Glutamatergic neuron (in vitro differentiated cells): ENCODE measurements around the gene L1TD1. TPM values are rescaled to one million over a fixed set of nuclear protein-coding genes. Genes with fewer than 3 reads are reported as not detected.

Experiments used
- DNase-seq: peaks from one replicate; pipeline ENCODE4 v3.0.0; 2022
- H3K27ac Mint-ChIP-seq: one replicate; pipeline ENCODE4 v1.8.0; 2020; ENCODE audit warnings: mild to moderate bottlenecking, mixed read lengths, inconsistent platforms; ENCODE audit not compliant: unreplicated experiment
- H3K27me3 Mint-ChIP-seq: one replicate; pipeline ENCODE4 v1.8.0; 2020; ENCODE audit warnings: mild to moderate bottlenecking, moderate library complexity, mixed read lengths, inconsistent platforms; ENCODE audit not compliant: unreplicated experiment
- H3K36me3 Mint-ChIP-seq: one replicate; pipeline ENCODE4 v1.8.0; 2020; ENCODE audit warnings: mild to moderate bottlenecking, mixed read lengths, inconsistent platforms; ENCODE audit not compliant: unreplicated experiment
- H3K4me1 Mint-ChIP-seq: one replicate; pipeline ENCODE4 v1.8.0; 2020; ENCODE audit warnings: mild to moderate bottlenecking, low read depth, mixed read lengths, inconsistent platforms; ENCODE audit not compliant: unreplicated experiment
- H3K4me3 Mint-ChIP-seq: one replicate; pipeline ENCODE4 v1.8.0; 2020; ENCODE audit warnings: mild to moderate bottlenecking, mixed read lengths, inconsistent platforms; ENCODE audit not compliant: unreplicated experiment
- H3K9me3 Mint-ChIP-seq: one replicate; pipeline ENCODE4 v1.8.0; 2020; ENCODE audit warnings: mild to moderate bottlenecking, moderate library complexity, mixed read lengths, inconsistent platforms; ENCODE audit not compliant: unreplicated experiment
- CTCF ChIP-seq: fragments of 200-600 bp; sonication (generic); IDR thresholded peaks from one replicate; pipeline ENCODE4 v1.5.0; 2021; ENCODE audit not compliant: partially characterized antibody, unreplicated experiment
- total RNA-seq: library from RNA; stranded (reverse); fragmentation: NEBNext Ultra II Directional; extraction: Animal tissue kit (Norgen Biotek cat#: 25700); gene quantifications from one replicate; pipeline ENCODE4 v1.2.1, GENCODE V29; 2021; ENCODE audit not compliant: unreplicated experiment

L1TD1 gene
- total RNA-seq, 1 donor from 2014 or later, result 1.8 TPM

GRCh38 chr1:62229468-62229867 lies 34.8 kb downstream of the L1TD1 start:
- TF ChIP-seq CTCF, result no peak
- H3K27me3 Mint-ChIP-seq, result peaks cover 4% of the 10 kb centered on the region
- no peaks in the 10 kb centered on the region for H3K36me3 Mint-ChIP-seq
- no peaks in the 10 kb centered on the region for H3K9me3 Mint-ChIP-seq
- DNase-seq, result no peak
- H3K4me1 Mint-ChIP-seq, result no peaks in the 10 kb centered on the region
- no peak overlapping the region for H3K4me3 Mint-ChIP-seq
- no peak overlapping the region for H3K27ac Mint-ChIP-seq

- H3K4me3 Mint-ChIP-seq, result no peak overlapping the region
- H3K4me1 Mint-ChIP-seq, result peaks cover 3% of the 10 kb centered on the region
Measured at GRCh38 chr1:62229932-62230331, 35.3 kb downstream of the L1TD1 start.

DNA sequence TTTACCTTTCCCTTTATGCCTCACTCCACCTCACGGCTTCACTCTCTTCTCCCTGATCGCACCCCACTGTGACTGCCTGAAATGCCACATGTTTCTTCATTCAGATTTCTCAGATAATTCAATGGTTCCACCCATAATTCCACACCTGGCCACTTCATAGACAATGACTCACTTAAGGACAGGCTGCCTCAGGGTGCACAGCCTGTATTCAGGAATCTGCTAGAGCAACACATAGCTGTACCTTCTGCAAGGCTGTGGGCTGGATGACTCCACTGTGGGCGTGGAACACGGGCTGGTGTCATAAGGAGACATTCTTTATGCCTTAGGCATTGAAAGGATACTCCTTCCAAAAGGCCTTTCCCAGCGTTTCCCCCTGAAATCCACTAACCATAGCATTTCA lies 36.1 kb downstream of the L1TD1 start:
- TF ChIP-seq CTCF, result no peak
- no peak overlapping the region for H3K27ac Mint-ChIP-seq
- H3K27me3 Mint-ChIP-seq, result peaks cover 4% of the 10 kb centered on the region
- no peaks in the 10 kb centered on the region for H3K9me3 Mint-ChIP-seq
- H3K4me3 Mint-ChIP-seq, result no peak overlapping the region
- H3K4me1 Mint-ChIP-seq, result peaks cover 4% of the 10 kb centered on the region
- DNase-seq, result no peak
- H3K36me3 Mint-ChIP-seq, result no peaks in the 10 kb centered on the region

More at GRCh38 chr1:62229932-62230331, 35.3 kb downstream of the L1TD1 start:
- Mint-ChIP-seq H3K27ac (no peak overlapping the region), H3K9me3 (no peaks in the 10 kb centered on the region), H3K36me3 (no peaks in the 10 kb centered on the region), H3K27me3 (peaks cover 4% of the 10 kb centered on the region)
- TF ChIP-seq CTCF, result no peak
- DNase-seq, result no peak

- Mint-ChIP-seq H3K27me3 (peaks cover 7% of the 10 kb centered on the region), H3K36me3 (no peaks in the 10 kb centered on the region), H3K27ac (no peak overlapping the region), H3K4me3 (no peak overlapping the region), H3K9me3 (no peaks in the 10 kb centered on the region), H3K4me1 (peaks cover 4% of the 10 kb centered on the region)
- no peak for TF ChIP-seq CTCF
- no peak for DNase-seq
Measured at GRCh38 chr1:62232871-62233278, 38.2 kb downstream of the L1TD1 start.

DNA sequence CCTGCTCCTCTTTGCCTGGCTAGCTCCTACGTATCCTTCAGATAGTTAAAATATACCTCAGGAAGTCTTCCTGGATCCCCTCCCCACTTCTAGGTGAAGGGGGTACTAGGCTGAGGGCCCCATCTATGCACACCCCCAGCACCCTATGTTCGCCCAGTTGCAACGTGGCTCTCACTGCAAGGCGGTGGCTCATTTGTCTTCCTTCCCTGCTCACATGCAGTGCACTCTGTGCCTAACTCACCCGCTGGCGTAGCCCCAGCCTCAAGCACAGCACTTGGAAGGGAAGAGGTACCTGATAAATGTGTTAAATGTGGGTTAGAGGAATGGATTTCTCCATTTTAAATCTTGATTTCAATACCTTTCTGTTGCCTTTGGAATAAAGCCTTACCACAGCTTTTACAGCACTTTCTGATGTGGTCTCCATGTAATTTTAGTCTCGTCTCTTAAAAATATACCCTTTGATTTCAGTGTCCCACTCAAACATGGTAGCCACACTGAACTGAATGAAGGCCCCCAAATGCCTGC lies 39.3 kb downstream of the L1TD1 start:
- H3K27ac Mint-ChIP-seq, result no peak overlapping the region
- TF ChIP-seq CTCF, result no peak
- no peak for DNase-seq
- H3K36me3 Mint-ChIP-seq, result no peaks in the 10 kb centered on the region
- no peak overlapping the region for H3K4me3 Mint-ChIP-seq
- peaks cover 4% of the 10 kb centered on the region for H3K4me1 Mint-ChIP-seq
- H3K9me3 Mint-ChIP-seq, result peaks cover under 1% of the 10 kb centered on the region
- H3K27me3 Mint-ChIP-seq, result peaks cover 5% of the 10 kb centered on the region
